Vagina (tissue), 2 donors: ENCODE data around the gene MACF1. TPM values are rescaled to one million over a fixed set of nuclear protein-coding genes. Genes with fewer than 3 reads are reported as not detected.

Experiments used
- DNase-seq, 2 donors: peaks; one replicate each; pipeline ENCODE4 v3.0.0-alpha.2; 2017; ENCODE audit errors: extremely low spot score in 2 of 2
- H3K27ac ChIP-seq: fragments of 200-600 bp; sonication (generic); one replicate; pipeline ENCODE4 v1.5.1; 2019
- H3K27me3 ChIP-seq: fragments of 200-600 bp; sonication (generic); one replicate; pipeline ENCODE4 v1.5.1; 2019
- H3K36me3 ChIP-seq, 2 donors: fragments of 200-600 bp; sonication (generic); one replicate each; pipeline ENCODE4 v1.5.1; 2017 to 2019
- H3K4me1 ChIP-seq: fragments of 200-600 bp; sonication (generic); one replicate; pipeline ENCODE4 v1.5.1; 2019
- H3K4me3 ChIP-seq, 2 donors: fragments of 200-600 bp; sonication (generic); 1 replicate in 1 of 2; 2 replicates in 1 of 2; pipeline ENCODE4 v1.5.1; 2016 to 2019
- H3K9me3 ChIP-seq: fragments of 200-600 bp; sonication (generic); one replicate; pipeline ENCODE4 v1.5.1; 2019
- CTCF ChIP-seq, 3 experiments: fragments of 450-650 bp in 2 of 3; fragments of 200-600 bp in 1 of 3; sonication (generic) in 1 of 3; IDR thresholded peaks; one replicate each; pipeline ENCODE4 v1.5.1; 2017 to 2019; ENCODE audit warnings: antibody characterized with exemption in 3 of 3, mild to moderate bottlenecking in 2 of 3, moderate library complexity in 2 of 3
- POLR2A ChIP-seq, 2 donors: fragments of 450-650 bp; IDR thresholded peaks; one replicate each; pipeline ENCODE4 v1.6.1; 2017; ENCODE audit warnings: antibody characterized with exemption in 2 of 2, mild to moderate bottlenecking in 2 of 2, moderate library complexity in 2 of 2
- POLR2AphosphoS5 ChIP-seq, 2 donors: sonication (generic); formaldehyde crosslinking; IDR thresholded peaks; one replicate each; pipeline ENCODE4 v1.9.0; 2017; ENCODE audit warnings: antibody characterized with exemption in 2 of 2, mild to moderate bottlenecking in 2 of 2, low read depth in 1 of 2; ENCODE audit not compliant: insufficient read depth in 1 of 2
- intact Hi-C: fragments of 100-400 bp; cut with DNase I; formaldehyde crosslinking; loops from one replicate; pipeline ENCODE4 v1.15.1; 2023
- total RNA-seq: library from RNA; depleted of rRNA; stranded (reverse); fragments of >200 nt; gene quantifications from one replicate; pipeline ENCODE4 v1.2.3, GENCODE V29; 2016

MACF1 gene
- total RNA-seq, 1 donor from 2014 or later, result 291 TPM

- Histone ChIP-seq H3K27me3 (no peaks in the 10 kb centered on the region), H3K9me3 (no peaks in the 10 kb centered on the region), H3K36me3 (peaks cover 0 to 9% of the 10 kb centered on the region in 2 donors), H3K4me3 (no peak overlapping the region), H3K4me1 (no peaks in the 10 kb centered on the region), H3K27ac (no peak overlapping the region)
- intact Hi-C loops, result loop anchor here (10.0 kb wide), 1 partner anchor 107 kb away; no protein-coding TSS in a partner anchor
- TF ChIP-seq CTCF (IDR thresholded peaks at IDR 0.05) (no peak), POLR2A (IDR thresholded peaks at IDR 0.05) (no peak), POLR2AphosphoS5 (IDR thresholded peaks at IDR 0.05; ENCODE audit: insufficient read depth in 1 of 2, low read depth in 1 of 2) (no peak)
- no peak for DNase-seq
Observed at GRCh38 chr1:39531526-39531925, 327.0 kb downstream of the MACF1 start.

GRCh38 chr1:39533442-39533841, 328.9 kb downstream of the MACF1 start:
- H3K27ac ChIP-seq, result no peak overlapping the region
- DNase-seq, result no peak
- no peaks in the 10 kb centered on the region for H3K4me1 ChIP-seq
- no peak overlapping the region for H3K4me3 ChIP-seq
- H3K27me3 ChIP-seq, result no peaks in the 10 kb centered on the region
- H3K9me3 ChIP-seq, result no peaks in the 10 kb centered on the region
- TF ChIP-seq CTCF (IDR thresholded peaks at IDR 0.05) (no peak), POLR2AphosphoS5 (IDR thresholded peaks at IDR 0.05; ENCODE audit: insufficient read depth in 1 of 2, low read depth in 1 of 2) (no peak), POLR2A (IDR thresholded peaks at IDR 0.05) (no peak)
- peaks cover 0 to 11% of the 10 kb centered on the region in 2 donors for H3K36me3 ChIP-seq
- intact Hi-C loops, result loop anchor here (10.0 kb wide), 1 partner anchor 109 kb away; no protein-coding TSS in a partner anchor

Other genes starting within 250 kb of the MACF1 start
- 27.5 TPM for gene AKIRIN1, start 213.4 kb upstream of the MACF1 start, total RNA-seq
- gene NDUFS5, start 178.3 kb upstream of the MACF1 start, total RNA-seq, result 534 TPM